T-helper 22 cell (primary cell): ENCODE measurements around the gene TSNAXIP1.
"Not testable (repeated sequence)": the region's sequence is repeated elsewhere in the genome, so short reads cannot be mapped to it uniquely, and the experiment has no call there.

Experiments
- DNase-seq: peaks from one replicate; pipeline ENCODE4 v3.0.0-alpha.2; 2020; ENCODE audit warnings: low read depth

Gene TSNAXIP1

DNA sequence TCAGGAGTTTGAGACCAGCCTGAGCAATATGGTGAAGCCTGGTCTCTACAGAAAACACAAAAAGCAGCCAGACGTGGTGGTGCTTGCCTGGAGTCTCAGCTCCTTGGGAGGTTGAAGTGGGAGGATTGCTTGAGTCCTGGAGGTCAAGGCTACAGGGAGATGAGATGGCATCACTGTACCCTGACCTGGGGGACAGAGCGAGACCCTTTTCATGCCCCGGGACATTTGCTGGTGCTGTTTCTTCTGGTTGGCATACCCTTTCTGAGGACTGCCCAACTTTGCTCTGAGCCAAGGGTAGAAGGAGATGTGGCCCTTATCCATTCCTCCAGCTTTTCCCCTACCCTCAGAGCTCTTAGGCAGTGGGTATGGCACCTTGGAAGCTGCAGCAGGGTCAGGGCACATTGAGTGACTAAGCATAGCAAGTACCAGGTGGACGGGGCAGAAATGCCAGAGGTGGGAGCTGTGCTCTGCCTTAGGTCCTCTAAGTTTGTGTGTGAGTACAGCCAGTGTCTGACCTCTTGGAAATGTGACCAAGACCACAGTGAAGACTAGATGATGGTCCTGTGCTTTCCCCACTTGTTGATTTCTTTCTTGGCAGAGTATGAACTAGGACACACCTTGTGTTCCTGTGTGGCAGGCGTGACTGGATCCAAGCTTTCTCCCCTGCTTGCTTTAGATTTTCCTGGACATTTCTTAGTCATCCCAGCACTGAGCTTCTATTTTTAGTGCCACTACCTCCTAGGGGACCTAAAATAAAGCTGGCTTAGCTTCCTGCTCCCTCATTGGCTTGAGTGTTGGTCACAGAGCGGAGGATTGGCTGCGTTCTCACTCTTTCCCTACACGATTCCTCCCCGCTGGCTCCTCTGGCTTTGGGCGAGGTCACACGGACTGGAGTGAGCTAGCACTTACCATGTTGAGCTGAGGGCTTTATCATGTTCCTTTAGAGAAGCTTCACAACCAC is 56.2 kb downstream of the TSNAXIP1 start:
- no peak for DNase-seq

DNA sequence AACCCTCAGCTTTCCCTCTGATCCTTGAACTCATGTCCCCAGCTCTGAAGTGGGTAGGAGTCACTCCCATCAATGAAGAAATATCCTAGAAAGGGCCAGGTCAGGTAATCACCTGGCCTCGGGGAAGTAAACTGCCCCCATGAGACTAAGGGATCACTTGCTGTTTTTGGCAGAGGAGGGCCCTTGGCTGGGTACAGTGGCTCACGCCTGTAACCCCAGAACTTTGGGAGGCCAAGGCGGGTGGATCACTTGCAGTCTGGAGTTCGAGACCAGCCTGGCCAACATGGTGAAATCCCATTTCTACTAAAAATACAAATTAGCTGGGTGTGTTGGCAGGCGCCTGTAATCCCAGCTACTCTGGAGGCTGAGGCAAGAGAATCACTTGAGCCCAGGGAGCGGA is 57.4 kb downstream of the TSNAXIP1 start:
- not testable (repeated sequence) for DNase-seq

DNA sequence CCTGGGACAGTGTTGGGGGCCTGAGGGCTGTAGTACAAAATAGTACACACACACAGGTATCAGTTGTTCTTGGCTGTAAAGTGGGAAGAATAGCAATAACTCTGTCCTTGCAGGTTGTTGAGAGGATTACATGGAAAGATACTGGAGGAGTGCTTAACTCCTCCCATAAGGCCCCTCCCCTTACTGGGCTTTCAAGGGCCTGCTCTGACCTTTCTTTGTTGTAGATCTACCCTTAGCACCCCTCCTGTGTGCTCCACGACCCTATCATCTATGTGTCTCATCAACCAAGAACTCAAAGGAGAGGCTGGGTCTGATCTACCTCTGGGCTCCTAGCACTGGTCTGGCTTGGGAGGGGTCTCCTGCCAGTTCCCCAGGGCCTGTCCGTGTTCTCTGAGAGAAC is 57.9 kb downstream of the TSNAXIP1 start:
- no peak for DNase-seq

DNA sequence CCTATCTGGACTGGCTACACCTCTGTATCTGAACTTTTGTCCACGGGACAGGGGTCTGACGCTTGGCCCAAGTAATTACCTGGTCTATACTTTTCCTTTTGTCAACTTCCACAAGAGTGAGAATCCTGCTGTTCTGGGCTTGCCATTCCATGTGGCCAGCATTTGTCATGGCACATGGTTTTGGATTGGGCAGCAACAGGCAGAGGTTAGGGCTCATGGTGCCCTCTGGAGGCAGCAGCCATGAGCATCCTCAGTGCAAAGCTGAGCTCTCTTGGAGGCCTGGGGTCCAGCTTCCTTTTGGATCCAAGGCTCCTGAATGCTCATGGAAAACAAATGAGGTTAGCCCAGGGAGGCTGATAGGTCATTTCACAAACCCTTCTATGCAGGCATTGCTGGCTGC is 58.6 kb downstream of the TSNAXIP1 start:
- DNase-seq = no peak

DNA sequence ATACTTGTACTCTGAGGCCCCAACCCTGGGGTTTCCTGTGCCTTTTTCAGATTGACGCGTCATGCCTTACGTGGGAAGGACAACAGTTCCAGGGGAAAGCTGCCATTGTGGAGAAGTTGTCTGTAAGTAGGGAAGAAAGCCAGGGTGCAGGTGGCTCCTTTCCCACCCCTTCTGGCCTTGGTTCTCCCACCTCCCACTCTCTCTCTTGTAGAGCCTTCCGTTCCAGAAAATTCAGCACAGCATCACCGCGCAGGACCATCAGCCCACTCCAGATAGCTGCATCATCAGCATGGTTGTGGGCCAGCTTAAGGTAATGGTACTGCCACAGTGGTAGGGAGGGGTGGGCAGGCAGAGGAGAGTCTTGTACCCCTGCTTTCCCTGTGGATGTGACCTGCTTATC is 61.6 kb downstream of the TSNAXIP1 start:
- no peak for DNase-seq

DNA sequence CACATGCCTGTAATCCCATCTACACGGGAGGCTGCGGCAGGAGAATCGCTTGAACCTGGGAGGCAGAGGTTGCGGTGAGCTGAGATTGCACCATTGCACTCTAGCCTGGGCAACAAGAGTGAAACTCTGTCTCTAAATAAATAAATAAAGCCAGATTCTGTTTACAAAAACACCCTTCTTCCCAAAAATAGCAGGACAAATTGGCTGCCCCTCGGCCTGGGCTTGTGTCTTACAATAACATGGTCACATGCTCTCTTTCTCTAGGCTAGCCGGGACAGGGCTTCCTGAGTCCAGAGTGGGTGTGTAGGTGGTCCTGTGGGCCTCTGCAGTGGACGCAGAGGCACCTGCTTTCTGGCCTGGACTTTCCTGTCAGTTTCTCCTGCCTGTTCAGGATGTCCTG is 63.0 kb downstream of the TSNAXIP1 start:
- DNase-seq = no peak

DNA sequence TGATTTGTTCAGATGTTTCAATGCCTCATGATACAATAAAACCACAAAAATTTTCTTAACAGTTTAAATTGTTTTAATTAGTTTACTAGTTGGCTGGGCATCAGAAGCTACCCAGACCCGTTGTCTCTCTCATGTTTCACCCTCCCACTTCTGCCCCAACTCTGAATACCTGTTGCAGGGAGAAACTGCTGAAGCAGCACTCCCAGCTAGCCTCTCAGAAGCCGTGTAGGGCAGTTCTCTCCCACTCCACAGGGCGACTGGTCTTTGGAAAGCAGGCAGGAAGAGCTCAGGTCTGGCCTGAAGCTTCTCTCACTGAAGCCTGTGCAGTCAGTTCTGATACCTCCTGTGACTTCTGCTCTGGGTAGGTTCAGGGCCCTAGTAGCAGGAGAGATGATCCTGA is 64.6 kb downstream of the TSNAXIP1 start:
- no peak for DNase-seq

DNA sequence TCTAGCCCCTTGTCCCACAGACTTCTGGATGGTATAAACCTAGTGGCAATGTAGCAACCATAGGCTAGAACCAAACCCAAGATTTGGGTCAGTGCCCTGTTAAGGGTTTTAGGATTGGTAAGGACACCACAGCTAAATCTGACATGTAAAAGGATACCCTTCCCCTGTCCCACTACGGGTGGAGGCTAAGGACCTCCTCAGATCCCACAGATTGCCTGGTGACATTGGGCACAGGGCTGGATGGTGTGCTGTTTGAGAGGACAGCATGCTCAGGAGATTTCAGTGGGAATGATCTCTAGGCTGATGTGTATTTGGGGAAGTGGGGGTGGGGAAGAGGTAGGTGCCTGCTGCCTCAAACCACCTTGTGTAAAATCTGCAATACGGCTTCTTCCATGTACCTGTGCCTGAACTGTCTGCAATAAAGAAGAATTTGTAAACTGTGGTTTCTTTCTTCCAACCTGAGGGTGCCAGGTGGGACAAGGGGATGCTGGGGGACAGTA is 65.5 kb downstream of the TSNAXIP1 start:
- no peak for DNase-seq

DNA sequence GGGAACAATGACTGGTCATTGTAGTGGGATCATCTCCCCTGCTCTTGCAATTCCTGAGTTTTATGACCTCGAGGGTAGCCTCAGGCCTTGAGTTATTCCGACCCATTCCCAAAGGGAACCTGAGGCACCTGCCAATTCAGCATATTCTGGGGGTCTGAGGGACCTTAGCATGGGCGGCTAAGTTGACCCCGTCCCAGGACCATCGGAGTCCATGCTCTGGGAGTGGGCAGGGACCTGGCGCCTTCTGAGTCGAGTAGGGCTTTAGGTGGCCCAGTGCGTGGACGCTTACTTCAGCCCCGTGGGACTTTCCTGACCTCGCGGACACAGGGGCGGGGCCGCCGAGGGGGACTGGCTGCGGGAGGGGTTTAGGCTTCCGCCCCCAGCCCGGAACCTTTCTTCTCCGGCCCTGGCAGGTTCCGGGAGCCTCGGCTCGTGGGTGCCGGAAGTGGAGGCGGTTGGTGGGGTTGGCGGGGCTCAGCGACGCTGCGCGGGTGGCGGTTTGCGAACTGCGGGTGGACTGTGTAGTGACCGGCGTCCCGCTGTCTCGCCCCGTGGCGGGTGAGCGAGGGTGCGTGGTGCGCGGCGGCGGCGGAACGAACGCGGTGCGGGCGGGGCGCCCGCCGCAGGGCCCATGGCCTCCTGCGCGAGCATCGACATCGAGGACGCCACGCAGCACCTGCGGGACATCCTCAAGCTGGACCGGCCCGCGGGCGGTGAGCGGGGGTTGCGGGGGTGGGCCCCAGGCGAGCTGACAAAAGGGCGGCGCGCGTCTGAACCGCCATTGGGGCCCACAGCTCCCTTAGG is 66.1 kb downstream of the TSNAXIP1 start, which contains the start of gene EDC4:
Gene EDC4, plus strand, starts transcription at position 422 of the 804 bp plus-strand sequence. Its CDS starts 210 bp downstream, at position 632.
- DNase-seq = peak; percentile 74

- no peak for DNase-seq
Measured at GRCh38 chr16:67873435-67874370, 67.0 kb downstream of the TSNAXIP1 start.

DNA sequence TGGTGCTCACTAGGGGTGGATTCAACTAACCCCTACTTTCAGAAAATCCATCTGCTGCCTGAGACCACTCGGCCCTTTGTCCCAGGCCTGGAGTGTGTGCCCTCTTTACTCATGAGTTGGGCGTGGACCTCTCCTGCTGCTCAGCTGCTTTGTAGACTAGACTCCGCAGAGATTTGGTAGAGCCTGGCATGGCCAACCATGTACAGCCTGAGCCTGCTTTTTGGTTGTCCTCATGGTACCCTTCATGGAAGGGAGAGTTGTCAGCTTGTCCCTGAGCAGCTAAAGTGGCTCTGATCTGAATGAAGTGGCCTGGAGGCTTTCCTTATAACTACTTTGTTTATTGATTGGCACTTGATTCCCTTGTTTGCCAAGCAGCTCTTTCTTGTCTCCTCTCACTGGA is 67.7 kb downstream of the TSNAXIP1 start:
- no peak for DNase-seq

GRCh38 chr16:67877064-67877463 is 70.4 kb downstream of the TSNAXIP1 start:
- no peak for DNase-seq
